Subcutaneous abdominal adipose tissue (tissue), 5 donors: ENCODE measurements around the gene TPT1.

Experiments
- H3K27ac ChIP-seq: one replicate; pipeline ENCODE4 v1.7.0; 2013; ENCODE audit warnings: low read depth, mild to moderate bottlenecking, inconsistent platforms, low read length, moderate library complexity
- H3K27me3 ChIP-seq, 5 donors: one replicate each; pipeline ENCODE4 v1.7.0; 2013; ENCODE audit warnings: low read length in 5 of 5, inconsistent platforms in 1 of 5; ENCODE audit not compliant: control insufficient read depth in 5 of 5, insufficient read depth in 4 of 5
- H3K36me3 ChIP-seq, 5 donors: one replicate each; pipeline ENCODE4 v1.7.0; 2013; ENCODE audit warnings: low read length in 5 of 5; ENCODE audit not compliant: control insufficient read depth in 5 of 5, insufficient read depth in 5 of 5
- H3K4me1 ChIP-seq, 5 donors: one replicate each; pipeline ENCODE4 v1.7.0; 2013; ENCODE audit warnings: low read length in 5 of 5, mild to moderate bottlenecking in 3 of 5, moderate library complexity in 1 of 5; ENCODE audit not compliant: control insufficient read depth in 5 of 5, insufficient read depth in 5 of 5
- H3K4me3 ChIP-seq, 5 donors: one replicate each; pipeline ENCODE4 v1.7.0; 2013; ENCODE audit warnings: low read length in 5 of 5, low read depth in 1 of 5
- H3K9ac ChIP-seq, 5 donors: one replicate each; pipeline ENCODE4 v1.7.0; 2013; ENCODE audit warnings: low read length in 5 of 5, mild to moderate bottlenecking in 4 of 5, moderate library complexity in 3 of 5
- H3K9me3 ChIP-seq, 5 donors: one replicate each; pipeline ENCODE4 v1.7.0; 2013; ENCODE audit warnings: low read length in 5 of 5; ENCODE audit not compliant: control insufficient read depth in 5 of 5
- donor health status: healthy.
- donor health status: healthy.
- donor health status: healthy.
- donor health status: healthy.
- donor health status: healthy.

TPT1 gene

DNA sequence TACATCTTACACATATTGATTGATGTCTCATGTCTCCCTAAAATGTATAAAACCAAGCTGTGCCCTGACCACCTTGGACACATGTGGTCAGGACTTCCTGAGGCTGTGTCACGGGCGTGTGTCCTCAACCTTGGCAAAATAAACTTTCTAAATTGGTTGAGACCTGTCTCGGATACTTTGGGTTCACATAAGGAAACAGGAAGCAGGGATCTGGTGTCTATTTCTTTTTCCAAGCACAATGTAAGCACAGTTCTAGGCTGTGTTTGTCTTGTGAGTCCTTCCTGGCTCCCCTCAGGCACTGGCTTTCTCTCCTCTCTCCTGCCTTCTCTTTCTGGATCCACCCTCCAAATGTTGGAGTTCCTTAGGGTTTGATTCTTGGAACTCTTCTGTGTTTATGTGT lies 27.6 kb upstream of the TPT1 start:
- H3K4me1 ChIP-seq: peaks cover 5 to 10% (median 8%) of the 10 kb centered on the region in 5 donors
- no peak overlapping the region for H3K4me3 ChIP-seq
- H3K9me3 ChIP-seq: no peaks in the 10 kb centered on the region
- peaks cover 0 to 14% (median 10%) of the 10 kb centered on the region in 5 donors for H3K36me3 ChIP-seq
- no peaks in the 10 kb centered on the region for H3K27me3 ChIP-seq
- H3K9ac ChIP-seq: no peak overlapping the region
- no peak overlapping the region for H3K27ac ChIP-seq

DNA sequence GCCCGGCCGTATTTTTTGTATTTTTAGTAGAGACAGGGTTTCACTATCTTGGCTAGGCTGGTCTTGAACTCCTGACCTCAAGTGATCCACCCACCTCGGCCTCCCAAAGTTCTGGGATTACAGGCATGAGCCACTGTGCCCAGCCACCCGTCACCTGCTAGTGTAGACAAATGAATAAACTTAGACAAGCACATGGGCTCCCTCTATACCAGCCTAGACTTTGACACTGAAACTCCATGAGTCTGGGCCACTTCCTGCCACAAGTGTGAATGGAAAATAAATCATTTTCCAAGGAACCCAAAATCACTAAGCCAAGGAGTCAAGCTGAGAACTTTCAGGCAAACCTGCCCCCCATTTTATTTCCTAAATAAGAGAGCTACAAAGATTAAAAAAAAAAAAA lies 27.0 kb upstream of the TPT1 start:
- Histone ChIP-seq H3K9me3 (no peaks in the 10 kb centered on the region), H3K36me3 (peaks cover 0 to 14% (median 10%) of the 10 kb centered on the region in 5 donors), H3K27me3 (no peaks in the 10 kb centered on the region), H3K9ac (no peak overlapping the region), H3K4me1 (peaks cover 5 to 10% (median 8%) of the 10 kb centered on the region in 5 donors), H3K4me3 (no peak overlapping the region), H3K27ac (no peak overlapping the region)

DNA sequence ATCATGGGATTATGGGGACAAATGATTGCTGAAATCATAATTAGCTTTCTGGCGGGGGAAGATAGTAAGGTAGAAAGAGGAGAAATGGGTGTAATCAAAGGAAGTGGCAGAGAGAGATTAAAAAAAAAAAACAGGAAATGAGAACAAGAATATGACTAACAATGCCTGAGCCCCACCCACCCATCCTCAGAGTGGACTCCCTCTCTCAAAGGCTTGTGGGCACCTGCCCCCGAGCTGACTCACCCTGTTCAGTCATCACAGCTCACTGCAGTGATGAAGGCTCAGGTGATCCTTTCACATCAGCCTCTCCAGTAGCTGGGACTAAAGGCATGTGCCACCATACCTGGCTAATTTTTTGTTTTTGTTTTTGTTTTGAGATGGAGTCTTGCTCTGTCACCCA lies 26.4 kb upstream of the TPT1 start:
- no peak overlapping the region for H3K9ac ChIP-seq
- H3K4me3 ChIP-seq: no peak overlapping the region
- no peaks in the 10 kb centered on the region for H3K9me3 ChIP-seq
- no peak overlapping the region for H3K27ac ChIP-seq
- H3K27me3 ChIP-seq: no peaks in the 10 kb centered on the region
- H3K4me1 ChIP-seq: peaks cover 3 to 10% (median 8%) of the 10 kb centered on the region in 5 donors
- peaks cover 0 to 20% (median 14%) of the 10 kb centered on the region in 5 donors for H3K36me3 ChIP-seq

DNA sequence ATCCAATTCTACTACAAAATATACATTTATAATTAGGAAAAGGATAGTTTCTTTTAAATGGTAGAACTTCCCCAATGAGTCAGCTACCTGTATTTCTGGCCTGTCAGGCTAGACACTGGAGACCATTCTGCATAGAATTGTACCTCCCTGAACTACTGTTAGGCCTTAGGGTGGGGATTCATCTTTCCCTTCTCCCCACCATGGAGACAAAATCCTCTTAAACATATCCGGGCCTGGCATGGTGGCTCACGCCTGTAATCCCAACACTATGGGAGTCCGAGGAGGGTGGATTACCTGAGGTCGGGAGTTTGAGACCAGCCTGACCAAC lies 24.5 kb upstream of the TPT1 start:
- peaks cover 0 to 28% (median 19%) of the 10 kb centered on the region in 5 donors for H3K36me3 ChIP-seq
- no peak overlapping the region for H3K4me3 ChIP-seq
- H3K9ac ChIP-seq: no peak overlapping the region
- H3K27ac ChIP-seq: no peak overlapping the region
- no peaks in the 10 kb centered on the region for H3K9me3 ChIP-seq
- peaks cover 0 to 4% (median 0%) of the 10 kb centered on the region in 5 donors for H3K4me1 ChIP-seq
- no peaks in the 10 kb centered on the region for H3K27me3 ChIP-seq

DNA sequence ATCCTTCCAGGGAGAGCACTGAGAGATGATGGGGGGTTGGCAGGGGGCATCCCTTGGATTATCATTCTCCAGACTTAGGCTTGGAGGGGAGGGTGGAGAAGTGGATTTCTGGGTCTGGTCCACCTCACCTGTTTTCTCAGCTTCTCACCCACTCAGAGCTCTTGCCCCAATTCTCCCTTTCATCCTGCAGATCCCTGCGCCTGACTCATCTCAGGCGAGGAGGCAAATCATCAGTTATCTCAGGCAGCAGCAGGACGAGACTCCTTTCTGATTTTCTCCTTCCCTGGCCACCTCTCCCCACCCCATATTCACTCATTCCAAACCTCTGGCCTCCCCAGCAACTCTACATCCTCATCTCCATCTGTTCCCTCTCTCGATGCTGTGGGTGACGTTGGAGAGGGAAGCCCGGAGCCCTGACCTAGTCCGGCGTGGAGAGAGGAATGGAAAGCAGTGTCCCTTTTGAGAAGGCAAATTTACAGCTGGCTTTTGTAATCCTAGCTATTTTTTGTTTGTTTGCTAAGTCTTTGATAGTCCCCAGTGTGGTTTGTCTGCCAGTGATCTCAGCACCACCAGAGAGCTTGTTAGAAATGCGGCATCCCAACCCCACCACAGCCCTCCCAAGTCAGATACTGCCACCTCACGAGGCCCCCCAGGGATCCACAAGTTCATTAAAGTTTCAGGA lies 24.0 kb upstream of the TPT1 start:
- no peak overlapping the region for H3K9ac ChIP-seq
- H3K36me3 ChIP-seq: peaks cover 0 to 29% (median 23%) of the 10 kb centered on the region in 5 donors
- H3K9me3 ChIP-seq: no peaks in the 10 kb centered on the region
- H3K4me3 ChIP-seq: no peak overlapping the region
- H3K27me3 ChIP-seq: no peaks in the 10 kb centered on the region
- H3K4me1 ChIP-seq: peaks cover 0 to 4% (median 0%) of the 10 kb centered on the region in 5 donors
- no peak overlapping the region for H3K27ac ChIP-seq

DNA sequence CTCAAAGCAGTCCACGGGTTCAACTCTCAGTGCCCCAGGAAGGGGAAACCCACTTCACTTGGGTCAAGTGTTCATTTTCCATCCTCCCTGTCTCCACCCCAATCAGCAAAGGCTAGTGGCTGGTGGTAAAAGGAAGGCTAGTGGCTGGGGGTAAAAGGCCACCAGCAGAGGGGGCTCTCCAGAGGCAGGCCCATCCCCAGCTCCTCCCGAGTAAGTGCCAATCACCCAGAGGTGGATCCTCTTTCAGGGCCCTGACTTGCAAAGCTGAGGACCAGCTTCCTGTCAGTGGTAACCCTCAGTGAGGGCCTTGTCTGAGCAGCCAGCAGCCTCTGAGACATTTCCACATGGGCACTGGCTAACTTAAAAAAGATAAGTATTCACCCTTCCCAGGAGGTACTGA lies 22.0 kb upstream of the TPT1 start:
- Histone ChIP-seq H3K9me3 (no peaks in the 10 kb centered on the region), H3K4me3 (no peak overlapping the region), H3K9ac (no peak overlapping the region), H3K36me3 (peaks cover 0 to 32% (median 27%) of the 10 kb centered on the region in 5 donors), H3K4me1 (peaks cover 0 to 4% (median 0%) of the 10 kb centered on the region in 5 donors), H3K27ac (no peak overlapping the region), H3K27me3 (no peaks in the 10 kb centered on the region)

DNA sequence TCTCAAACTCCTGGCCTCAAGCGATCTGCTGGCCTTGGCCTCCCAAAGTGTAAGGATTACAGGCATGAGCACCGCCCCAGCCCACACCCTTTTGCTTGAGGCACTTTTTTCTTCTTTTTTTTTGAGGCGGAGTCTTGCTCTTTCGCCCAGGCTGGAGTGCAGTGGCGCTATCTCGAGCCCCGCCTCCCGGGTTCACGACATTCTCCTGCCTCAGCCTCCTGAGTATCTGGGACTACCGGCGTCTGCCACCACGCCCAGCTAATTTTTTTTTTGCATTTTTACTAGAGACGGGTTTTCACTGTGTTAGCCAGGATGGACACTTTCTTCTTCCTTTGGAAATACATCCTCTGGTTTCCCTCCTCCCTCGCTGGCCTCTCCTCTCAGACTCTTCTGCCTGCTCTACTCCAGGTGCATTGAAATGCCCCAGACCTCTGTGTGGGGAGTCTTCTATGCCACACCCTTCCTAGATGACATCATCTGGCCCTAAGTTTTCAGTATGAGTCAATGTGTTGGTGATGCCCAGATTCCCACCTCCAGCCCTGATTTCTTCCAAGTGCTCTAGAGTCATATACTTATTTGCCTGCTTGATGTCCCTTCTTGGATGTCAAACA lies 20.7 kb upstream of the TPT1 start:
- no peak overlapping the region for H3K27ac ChIP-seq
- H3K9ac ChIP-seq: no peak overlapping the region
- peaks cover 0 to 40% (median 35%) of the 10 kb centered on the region in 5 donors for H3K36me3 ChIP-seq
- no peaks in the 10 kb centered on the region for H3K9me3 ChIP-seq
- no peak overlapping the region for H3K4me3 ChIP-seq
- no peaks in the 10 kb centered on the region for H3K4me1 ChIP-seq
- H3K27me3 ChIP-seq: no peaks in the 10 kb centered on the region

DNA sequence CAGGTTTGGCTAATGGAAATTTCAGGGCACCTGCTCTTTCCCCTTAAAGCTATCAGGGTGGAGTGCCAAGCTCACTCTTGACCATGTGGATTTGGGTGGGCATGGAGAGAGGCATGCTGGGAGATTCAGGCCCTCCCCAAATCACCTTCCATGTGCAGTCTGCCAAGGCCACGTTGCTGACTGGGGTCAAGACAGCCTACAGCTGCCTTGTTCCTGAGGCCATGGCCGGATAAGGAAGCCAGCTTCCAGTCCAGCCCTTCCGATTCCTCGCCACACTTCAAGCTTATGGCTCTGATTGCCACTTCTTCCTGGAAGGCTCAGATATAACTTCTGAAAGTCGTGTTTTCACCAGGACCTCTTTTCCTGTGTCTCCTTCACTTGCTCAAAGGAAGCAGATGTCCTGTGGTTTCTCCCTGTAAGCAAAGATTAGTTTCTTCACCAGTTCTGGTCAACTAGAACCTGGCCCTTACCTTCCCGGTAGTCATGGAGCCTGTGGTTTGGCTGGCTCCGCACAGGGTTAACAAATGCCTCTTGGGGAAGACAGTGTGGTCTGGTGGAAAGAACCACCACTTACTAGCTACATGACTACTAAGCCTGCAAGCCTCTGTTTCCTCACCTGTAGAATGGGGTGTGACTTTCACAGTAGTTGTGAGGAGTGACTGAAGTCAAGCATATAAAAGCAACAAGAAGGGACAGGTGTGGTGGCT lies 16.1 kb upstream of the TPT1 start:
- no peak overlapping the region for H3K4me3 ChIP-seq
- no peaks in the 10 kb centered on the region for H3K4me1 ChIP-seq
- H3K9ac ChIP-seq: no peak overlapping the region
- H3K9me3 ChIP-seq: no peaks in the 10 kb centered on the region
- H3K27me3 ChIP-seq: no peaks in the 10 kb centered on the region
- H3K27ac ChIP-seq: no peak overlapping the region
- H3K36me3 ChIP-seq: peaks cover 7 to 51% (median 40%) of the 10 kb centered on the region in 5 donors

DNA sequence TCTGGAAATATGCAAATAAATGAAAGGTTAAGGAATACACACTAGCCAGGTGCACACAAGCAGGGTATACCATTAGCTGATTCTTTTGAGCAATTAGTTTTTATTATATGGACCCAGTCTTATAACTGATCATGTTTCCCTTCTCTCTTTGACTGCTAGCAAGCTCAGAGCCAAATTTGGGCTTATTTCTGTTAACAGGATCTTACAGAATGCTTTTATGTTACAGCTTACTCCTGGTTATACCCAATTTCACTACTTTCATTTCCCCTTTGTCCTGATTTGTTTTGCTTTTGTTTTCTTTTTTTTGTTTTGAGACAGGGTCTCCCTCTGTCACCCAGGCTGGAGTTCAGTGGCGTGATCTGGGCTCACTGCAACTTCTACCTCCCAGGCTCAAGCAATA lies 12.9 kb upstream of the TPT1 start:
- no peak overlapping the region for H3K27ac ChIP-seq
- peaks cover 7 to 56% (median 41%) of the 10 kb centered on the region in 5 donors for H3K36me3 ChIP-seq
- no peaks in the 10 kb centered on the region for H3K9me3 ChIP-seq
- H3K4me1 ChIP-seq: no peaks in the 10 kb centered on the region
- no peak overlapping the region for H3K4me3 ChIP-seq
- H3K9ac ChIP-seq: no peak overlapping the region
- no peaks in the 10 kb centered on the region for H3K27me3 ChIP-seq

DNA sequence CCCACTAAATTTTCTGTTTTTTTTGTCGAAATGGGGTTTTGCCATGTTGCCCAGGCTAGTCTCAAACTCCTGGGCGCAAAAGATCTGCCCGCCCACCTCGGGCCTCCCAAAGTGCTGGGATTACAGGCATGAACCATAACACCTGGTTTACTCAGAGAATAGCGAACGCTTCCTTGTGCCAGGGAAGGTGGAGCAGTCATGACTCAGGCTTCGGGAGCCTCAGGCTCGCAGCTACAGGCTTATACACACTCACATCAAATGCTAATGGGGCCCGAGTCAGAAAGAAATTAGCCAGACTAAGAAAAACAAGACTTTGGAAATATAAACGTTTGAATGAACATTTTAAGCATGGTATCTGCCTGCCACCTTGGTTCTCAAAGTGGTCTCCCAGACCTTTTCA lies 11.0 kb upstream of the TPT1 start:
- no peak overlapping the region for H3K9ac ChIP-seq
- no peaks in the 10 kb centered on the region for H3K4me1 ChIP-seq
- H3K27me3 ChIP-seq: no peaks in the 10 kb centered on the region
- H3K9me3 ChIP-seq: no peaks in the 10 kb centered on the region
- H3K27ac ChIP-seq: no peak overlapping the region
- H3K4me3 ChIP-seq: no peak overlapping the region
- H3K36me3 ChIP-seq: peaks cover 7 to 60% (median 44%) of the 10 kb centered on the region in 5 donors
